Measurements from ENCODE around the gene PDGFD. TPM values are rescaled to one million over a fixed set of nuclear protein-coding genes. Genes with fewer than 3 reads are reported as not detected.

PDGFD gene
- polyA plus RNA-seq, 1 of the 3 experiments (the other 2 are of a cell fraction), result 4.8 TPM

GRCh38 chr11:103881584-103881983 lies 282.4 kb downstream of the PDGFD start:
- no peaks in the 10 kb centered on the region for H3K9me3 ChIP-seq
- no peaks in the 10 kb centered on the region for H3K36me3 ChIP-seq (replicated peaks in 1 of 2; ENCODE audit: control insufficient read depth in 1 of 2, insufficient read depth in 2 of 2, low read length in 1 of 2)
- no peak overlapping the region for H2AFZ ChIP-seq (ENCODE audit: low read depth)
- no peaks in the 10 kb centered on the region for H3K27me3 ChIP-seq (ENCODE audit: insufficient read depth)
- ChIA-PET CTCF (no interaction called here), POLR2A (no interaction called here)
- no peak overlapping the region for H3K27ac ChIP-seq (ENCODE audit: low read depth in 2 of 2, low read length in 1 of 2)
- H4K20me1 ChIP-seq (ENCODE audit: insufficient read depth), result no peaks in the 10 kb centered on the region
- no peak for TF ChIP-seq CTCF (IDR thresholded peaks at IDR 0.05)
- TF ChIP-seq SIN3A (IDR thresholded peaks at IDR 0.05; ENCODE audit: borderline replicate concordance, low read depth, low read length), result no peak
- TF ChIP-seq POLR2AphosphoS5 (IDR thresholded peaks at IDR 0.05; ENCODE audit: low read depth, low read length), result no peak
- no peak for TF ChIP-seq EP300 (IDR thresholded peaks at IDR 0.05; ENCODE audit: borderline replicate concordance in 1 of 2, low read depth in 1 of 2, low read length in 1 of 2)
- TF ChIP-seq TCF12 (IDR thresholded peaks at IDR 0.05), result no peak
- TF ChIP-seq CHD2 (IDR thresholded peaks at IDR 0.05; ENCODE audit: low read length, partially characterized antibody), result no peak
- TF ChIP-seq FOXJ3 (CRISPR knock-in tag; IDR thresholded peaks at IDR 0.05), result no peak
- TF ChIP-seq GABPA (IDR thresholded peaks at IDR 0.05; ENCODE audit: low read depth), result no peak
- no peak for TF ChIP-seq PBX3 (IDR thresholded peaks at IDR 0.05)
- no peak for TF ChIP-seq EZH2phosphoT487 (IDR thresholded peaks at IDR 0.05; ENCODE audit: borderline replicate concordance, low read depth)
- no peak for TF ChIP-seq MXI1 (IDR thresholded peaks at IDR 0.05; ENCODE audit: low read depth, low read length)
- TF ChIP-seq JUND (IDR thresholded peaks at IDR 0.05), result no peak
- no peak for TF ChIP-seq TAF1 (IDR thresholded peaks at IDR 0.05; ENCODE audit: borderline replicate concordance, low read depth, low read length)
- H3K4me3 ChIP-seq (ENCODE audit: low read depth in 2 of 2, low read length in 1 of 2), result no peak overlapping the region
- no peak for DNase-seq
- H3K4me1 ChIP-seq (ENCODE audit: control insufficient read depth in 1 of 2, insufficient read depth in 2 of 2, low read depth in 1 of 2, low read length in 1 of 2), result no peaks in the 10 kb centered on the region
- WGBS (ENCODE audit: low lambda C conversion rate), result 90% methylated on average over 1 of the region's 1 CpG
- no peak overlapping the region for H3K9ac ChIP-seq
- H3F3A ChIP-seq (replicated peaks; ENCODE audit: insufficient read depth), result no peaks in the 10 kb centered on the region
- H3K9me2 ChIP-seq, result no peaks in the 10 kb centered on the region
- H3K4me2 ChIP-seq, result no peak overlapping the region
- H3K79me2 ChIP-seq (ENCODE audit: insufficient read depth), result no peaks in the 10 kb centered on the region

GRCh38 chr11:103880968-103881367 lies 283.0 kb downstream of the PDGFD start:
- H3K27ac ChIP-seq (ENCODE audit: low read depth in 2 of 2, low read length in 1 of 2), result no peak overlapping the region
- ChIA-PET CTCF (no interaction called here), POLR2A (no interaction called here)
- H3K4me1 ChIP-seq (ENCODE audit: control insufficient read depth in 1 of 2, insufficient read depth in 2 of 2, low read depth in 1 of 2, low read length in 1 of 2), result no peaks in the 10 kb centered on the region
- no peaks in the 10 kb centered on the region for H3K9me2 ChIP-seq
- no peak overlapping the region for H3K4me3 ChIP-seq (ENCODE audit: low read depth in 2 of 2, low read length in 1 of 2)
- no peaks in the 10 kb centered on the region for H3F3A ChIP-seq (replicated peaks; ENCODE audit: insufficient read depth)
- no peak for TF ChIP-seq YY1 (IDR thresholded peaks at IDR 0.05; ENCODE audit: low read depth)
- TF ChIP-seq REST (IDR thresholded peaks at IDR 0.05; ENCODE audit: low read depth, low read length), result no peak
- no peak for TF ChIP-seq RCOR1 (IDR thresholded peaks at IDR 0.05; ENCODE audit: low read length)
- no peaks in the 10 kb centered on the region for H3K79me2 ChIP-seq (ENCODE audit: insufficient read depth)
- no peaks in the 10 kb centered on the region for H3K36me3 ChIP-seq (replicated peaks in 1 of 2; ENCODE audit: control insufficient read depth in 1 of 2, insufficient read depth in 2 of 2, low read length in 1 of 2)
- H3K4me2 ChIP-seq, result no peak overlapping the region
- H3K27me3 ChIP-seq (ENCODE audit: insufficient read depth), result no peaks in the 10 kb centered on the region
- H3K9me3 ChIP-seq, result no peaks in the 10 kb centered on the region
- WGBS (ENCODE audit: low lambda C conversion rate), result 82% methylated on average over 4 of the region's 4 CpGs
- no peak overlapping the region for H2AFZ ChIP-seq (ENCODE audit: low read depth)
- no peak overlapping the region for H3K9ac ChIP-seq
- no peak for DNase-seq
- H4K20me1 ChIP-seq (ENCODE audit: insufficient read depth), result no peaks in the 10 kb centered on the region
